ENCODE results near the gene NFKBIL1. TPM values are rescaled to one million over a fixed set of nuclear protein-coding genes. Genes with fewer than 3 reads are reported as not detected.

Gene NFKBIL1
- total RNA-seq, 1 donor from 2014 or later: 33.2 TPM

DNA sequence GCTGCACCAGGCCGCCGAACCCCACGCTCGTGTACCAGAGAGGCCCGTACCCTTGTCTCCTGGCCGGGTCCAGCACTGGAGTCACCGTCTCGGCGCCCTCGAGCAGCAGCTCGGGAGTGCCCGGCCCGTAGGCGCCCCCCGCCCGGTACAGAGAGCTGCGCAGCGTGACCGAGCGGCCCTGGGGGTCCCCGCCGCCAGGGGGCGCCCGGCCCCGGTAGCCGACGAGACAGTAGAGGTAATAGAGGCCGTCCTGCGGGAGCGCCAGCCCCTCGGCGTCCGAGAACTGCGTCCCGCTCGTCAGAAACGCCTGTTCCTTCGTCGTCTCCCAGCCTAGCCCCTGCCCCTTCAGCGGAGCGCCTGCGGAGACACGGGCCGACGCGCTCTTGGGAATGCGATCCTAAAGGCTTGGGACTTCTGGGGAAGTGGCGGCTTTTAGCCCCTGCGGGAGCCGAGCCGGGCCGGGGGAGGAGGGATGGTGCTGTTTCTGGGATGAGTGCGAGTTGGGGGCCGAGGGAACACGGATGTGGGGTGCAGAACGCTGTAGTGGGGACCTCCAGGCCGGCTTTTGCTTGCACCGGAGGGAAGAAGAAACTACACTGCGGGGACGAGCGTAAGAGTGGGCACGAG is 33.5 kb downstream of the NFKBIL1 start:
- H3K4me1 Mint-ChIP-seq (ENCODE audit: unreplicated experiment): peaks cover 16% of the 10 kb centered on the region
- no peaks in the 10 kb centered on the region for H3K9me3 Mint-ChIP-seq (ENCODE audit: unreplicated experiment)
- TF ChIP-seq, protein P1, sequence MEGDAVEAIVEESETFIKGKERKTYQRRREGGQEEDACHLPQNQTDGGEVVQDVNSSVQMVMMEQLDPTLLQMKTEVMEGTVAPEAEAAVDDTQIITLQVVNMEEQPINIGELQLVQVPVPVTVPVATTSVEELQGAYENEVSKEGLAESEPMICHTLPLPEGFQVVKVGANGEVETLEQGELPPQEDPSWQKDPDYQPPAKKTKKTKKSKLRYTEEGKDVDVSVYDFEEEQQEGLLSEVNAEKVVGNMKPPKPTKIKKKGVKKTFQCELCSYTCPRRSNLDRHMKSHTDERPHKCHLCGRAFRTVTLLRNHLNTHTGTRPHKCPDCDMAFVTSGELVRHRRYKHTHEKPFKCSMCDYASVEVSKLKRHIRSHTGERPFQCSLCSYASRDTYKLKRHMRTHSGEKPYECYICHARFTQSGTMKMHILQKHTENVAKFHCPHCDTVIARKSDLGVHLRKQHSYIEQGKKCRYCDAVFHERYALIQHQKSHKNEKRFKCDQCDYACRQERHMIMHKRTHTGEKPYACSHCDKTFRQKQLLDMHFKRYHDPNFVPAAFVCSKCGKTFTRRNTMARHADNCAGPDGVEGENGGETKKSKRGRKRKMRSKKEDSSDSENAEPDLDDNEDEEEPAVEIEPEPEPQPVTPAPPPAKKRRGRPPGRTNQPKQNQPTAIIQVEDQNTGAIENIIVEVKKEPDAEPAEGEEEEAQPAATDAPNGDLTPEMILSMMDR (IDR thresholded peaks at IDR 0.05): peak; percentile 100
- H3K27me3 Mint-ChIP-seq (ENCODE audit: unreplicated experiment): no peaks in the 10 kb centered on the region
- no peaks in the 10 kb centered on the region for H3K36me3 Mint-ChIP-seq (ENCODE audit: unreplicated experiment)
- DNase-seq (ENCODE audit: extremely low spot score, unreplicated experiment): peak; percentile 96
- peak overlapping the region; percentile 96 for H3K4me3 Mint-ChIP-seq (ENCODE audit: unreplicated experiment)
- peak overlapping the region; percentile 90 for H3K27ac Mint-ChIP-seq (ENCODE audit: unreplicated experiment)

- TF ChIP-seq, protein P1 (IDR thresholded peaks at IDR 0.05): no peak
- no peak for DNase-seq (ENCODE audit: extremely low spot score, unreplicated experiment)
- Mint-ChIP-seq H3K4me3 (ENCODE audit: unreplicated experiment) (peak overlapping the region; percentile 96), H3K4me1 (ENCODE audit: unreplicated experiment) (peaks cover 16% of the 10 kb centered on the region), H3K27me3 (ENCODE audit: unreplicated experiment) (no peaks in the 10 kb centered on the region), H3K9me3 (ENCODE audit: unreplicated experiment) (no peaks in the 10 kb centered on the region), H3K27ac (ENCODE audit: unreplicated experiment) (peak overlapping the region; percentile 90), H3K36me3 (ENCODE audit: unreplicated experiment) (no peaks in the 10 kb centered on the region)
These were observed 34.2 kb downstream of the NFKBIL1 start for GRCh38 chr6:31581434-31582229.

GRCh38 chr6:31582230-31582643 is 34.8 kb downstream of the NFKBIL1 start, which contains the start of gene LTB:
Gene LTB, minus strand, starts transcription at chr6:31582424. Its CDS starts 7 bp downstream, at chr6:31582417.
- Mint-ChIP-seq H3K9me3 (ENCODE audit: unreplicated experiment) (no peaks in the 10 kb centered on the region), H3K36me3 (ENCODE audit: unreplicated experiment) (no peaks in the 10 kb centered on the region), H3K27me3 (ENCODE audit: unreplicated experiment) (no peaks in the 10 kb centered on the region), H3K4me1 (ENCODE audit: unreplicated experiment) (peaks cover 16% of the 10 kb centered on the region), H3K4me3 (ENCODE audit: unreplicated experiment) (peak within 1 kb of the TSS; percentile 96), H3K27ac (ENCODE audit: unreplicated experiment) (peak within 1 kb of the TSS; percentile 90)
- no peak for DNase-seq (ENCODE audit: extremely low spot score, unreplicated experiment)
- TF ChIP-seq, protein P1 (IDR thresholded peaks at IDR 0.05): no peak

DNA sequence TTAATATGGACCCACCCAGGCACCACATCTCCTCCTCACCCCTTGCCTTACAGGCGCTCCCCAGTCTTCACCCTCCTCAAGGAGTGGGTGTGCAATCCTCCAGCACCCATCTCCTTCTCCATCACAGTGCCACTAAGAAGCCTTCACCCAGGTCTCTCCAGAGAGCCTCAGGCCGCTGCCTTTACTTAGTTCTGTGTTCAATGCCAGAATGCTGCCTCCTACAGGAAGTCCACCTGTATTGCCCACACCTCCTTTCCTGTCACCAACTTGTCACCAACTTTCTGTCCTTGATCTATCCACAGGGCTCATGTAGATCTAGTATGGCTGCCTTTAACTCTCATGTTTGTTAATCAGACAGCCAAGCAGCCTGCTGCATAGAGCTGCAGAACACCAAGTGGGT is 38.1 kb downstream of the NFKBIL1 start:
- Mint-ChIP-seq H3K27ac (ENCODE audit: unreplicated experiment) (no peak overlapping the region), H3K4me1 (ENCODE audit: unreplicated experiment) (peaks cover 11% of the 10 kb centered on the region), H3K9me3 (ENCODE audit: unreplicated experiment) (no peaks in the 10 kb centered on the region), H3K36me3 (ENCODE audit: unreplicated experiment) (no peaks in the 10 kb centered on the region), H3K27me3 (ENCODE audit: unreplicated experiment) (no peaks in the 10 kb centered on the region), H3K4me3 (ENCODE audit: unreplicated experiment) (no peak overlapping the region)
- TF ChIP-seq, protein P1 (IDR thresholded peaks at IDR 0.05): peak; percentile 40
- no peak for DNase-seq (ENCODE audit: extremely low spot score, unreplicated experiment)

GRCh38 chr6:31586008-31586407 is 38.6 kb downstream of the NFKBIL1 start, which contains the start of gene LST1:
Gene LST1, plus strand, starts transcription at chr6:31586277. Its CDS starts 1,023 bp downstream, at chr6:31587300.
- peaks cover 9% of the 10 kb centered on the region for H3K4me1 Mint-ChIP-seq (ENCODE audit: unreplicated experiment)

More at GRCh38 chr6:31586008-31586407, 38.6 kb downstream of the NFKBIL1 start, which contains the start of gene LST1:
- H3K9me3 Mint-ChIP-seq (ENCODE audit: unreplicated experiment): no peaks in the 10 kb centered on the region
- no peaks in the 10 kb centered on the region for H3K36me3 Mint-ChIP-seq (ENCODE audit: unreplicated experiment)
- no peak for DNase-seq (ENCODE audit: extremely low spot score, unreplicated experiment)
- H3K27ac Mint-ChIP-seq (ENCODE audit: unreplicated experiment): no peak within 1 kb of the TSS
- H3K4me3 Mint-ChIP-seq (ENCODE audit: unreplicated experiment): no peak within 1 kb of the TSS
- H3K27me3 Mint-ChIP-seq (ENCODE audit: unreplicated experiment): no peaks in the 10 kb centered on the region
- TF ChIP-seq, protein P1 (IDR thresholded peaks at IDR 0.05): no peak
